IgD-negative memory B cell (primary cell): ENCODE measurements around the gene TNK1. TPM values are rescaled to one million over a fixed set of nuclear protein-coding genes. Genes with fewer than 3 reads are reported as not detected.
A peak's percentile ranks its signal among the peaks of the same experiment; 100 is the strongest.

Source experiments
- H3K27ac Mint-ChIP-seq, 3 donors: one replicate each; pipeline ENCODE4 v1.8.0; 2020 to 2022; ENCODE audit warnings: mild to moderate bottlenecking in 3 of 3, mixed read lengths in 3 of 3, moderate library complexity in 1 of 3
- H3K27me3 Mint-ChIP-seq: one replicate; pipeline ENCODE4 v1.8.0; 2021; ENCODE audit warnings: mixed read lengths
- H3K36me3 Mint-ChIP-seq: one replicate; pipeline ENCODE4 v1.8.0; 2020; ENCODE audit warnings: mild to moderate bottlenecking, mixed read lengths
- H3K4me1 Mint-ChIP-seq, 3 donors: one replicate each; pipeline ENCODE4 v1.8.0; 2020 to 2022; ENCODE audit warnings: mixed read lengths in 3 of 3, mild to moderate bottlenecking in 1 of 3
- H3K4me3 Mint-ChIP-seq, 4 donors: one replicate each; pipeline ENCODE4 v1.8.0; 2020 to 2022; ENCODE audit warnings: mild to moderate bottlenecking in 4 of 4, mixed read lengths in 4 of 4, moderate library complexity in 3 of 4
- H3K9me3 Mint-ChIP-seq, 3 donors: one replicate each; pipeline ENCODE4 v1.8.0; 2020 to 2021; ENCODE audit warnings: mixed read lengths in 3 of 3, mild to moderate bottlenecking in 1 of 3
- polyA plus RNA-seq: library from polyadenylated mRNA; unstranded; fragments of 300-500 nt; fragmentation: Illumina TruSeq; gene quantifications from one replicate; pipeline ENCODE4 v1.2.3, GENCODE V29; 2021

TNK1 gene
- polyA plus RNA-seq, 1 donor from 2014 or later, result 4.4 TPM

GRCh38 chr17:7392696-7393612, 12.1 kb downstream of the TNK1 start:
- Mint-ChIP-seq H3K27ac (peak overlapping the region in 1 of 3 donors; percentile 65), H3K9me3 (no peaks in the 10 kb centered on the region), H3K27me3 (no peaks in the 10 kb centered on the region), H3K4me1 (peaks cover 5 to 12% (median 12%) of the 10 kb centered on the region in 3 donors), H3K4me3 (peak overlapping the region; percentile 92 to 98 (median 94)), H3K36me3 (no peaks in the 10 kb centered on the region)

GRCh38 chr17:7393613-7394451, 12.9 kb downstream of the TNK1 start:
- Mint-ChIP-seq H3K4me3 (peak overlapping the region; percentile 92 to 98 (median 96)), H3K36me3 (no peaks in the 10 kb centered on the region), H3K4me1 (peaks cover 10 to 12% (median 12%) of the 10 kb centered on the region in 3 donors), H3K9me3 (no peaks in the 10 kb centered on the region), H3K27ac (peak overlapping the region; percentile 85 to 94 (median 90)), H3K27me3 (no peaks in the 10 kb centered on the region)

- peaks cover 12% of the 10 kb centered on the region in 3 donors for H3K4me1 Mint-ChIP-seq
- peak within 1 kb of the TSS; percentile 92 to 98 (median 96) for H3K4me3 Mint-ChIP-seq
- no peaks in the 10 kb centered on the region for H3K27me3 Mint-ChIP-seq
- H3K27ac Mint-ChIP-seq, result peak within 1 kb of the TSS; percentile 90 to 94 (median 92)
- no peaks in the 10 kb centered on the region for H3K9me3 Mint-ChIP-seq
- H3K36me3 Mint-ChIP-seq, result no peaks in the 10 kb centered on the region
These were observed 13.7 kb downstream of the TNK1 start, which contains the start of gene PLSCR3 for GRCh38 chr17:7394452-7395191. Gene PLSCR3, minus strand, starts transcription at chr17:7394525. Its CDS starts 415 bp downstream, at chr17:7394110.

DNA sequence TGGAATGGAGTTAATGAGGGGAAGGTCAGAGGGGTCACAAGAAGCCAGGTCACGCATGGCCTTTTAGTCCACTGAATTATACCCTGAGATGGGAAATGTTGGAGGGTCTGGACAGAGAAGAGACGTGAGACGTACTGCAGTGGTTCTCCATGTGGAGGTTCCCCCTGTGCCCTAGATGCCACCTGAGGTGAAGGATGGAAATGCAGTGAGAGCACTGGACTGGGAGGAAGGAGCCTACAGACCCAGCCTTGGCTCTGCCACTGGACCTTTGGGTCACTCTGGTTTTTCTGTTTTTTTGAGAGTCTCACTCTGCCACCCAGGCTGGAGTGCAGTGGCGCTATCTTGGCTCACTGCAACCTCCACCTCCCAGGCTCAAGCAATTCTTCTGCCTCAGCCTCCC, 15.3 kb downstream of the TNK1 start:
- Mint-ChIP-seq H3K4me3 (peak overlapping the region; percentile 32 to 81 (median 63)), H3K27me3 (no peaks in the 10 kb centered on the region), H3K36me3 (no peaks in the 10 kb centered on the region), H3K27ac (peak overlapping the region in 2 of 3 donors; percentile 20 to 74), H3K9me3 (no peaks in the 10 kb centered on the region), H3K4me1 (peaks cover 12% of the 10 kb centered on the region in 3 donors)

DNA sequence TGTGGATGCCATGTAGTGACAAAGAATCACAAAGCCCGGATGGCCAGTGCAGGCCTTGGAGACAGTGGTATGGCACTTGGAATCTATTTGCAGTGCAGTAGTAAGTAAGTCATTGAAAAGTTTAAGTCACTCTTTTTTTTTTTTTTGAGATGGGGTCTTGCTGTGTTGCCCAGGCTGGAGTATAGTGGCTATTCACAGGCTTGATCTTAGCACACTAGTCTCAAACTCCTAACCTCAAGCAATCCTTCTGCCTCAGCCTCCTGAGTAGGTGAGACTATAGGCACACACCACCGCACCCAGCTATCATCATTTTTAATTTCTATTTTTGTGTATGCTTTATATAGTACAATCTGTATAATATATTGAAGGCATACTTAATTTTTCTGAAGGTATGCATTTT, 17.7 kb downstream of the TNK1 start:
- Mint-ChIP-seq H3K27me3 (no peaks in the 10 kb centered on the region), H3K9me3 (no peaks in the 10 kb centered on the region), H3K27ac (no peak overlapping the region), H3K4me3 (peak overlapping the region in 2 of 4 donors; percentile 32 to 55), H3K36me3 (no peaks in the 10 kb centered on the region), H3K4me1 (peaks cover 12 to 18% (median 12%) of the 10 kb centered on the region in 3 donors)

DNA sequence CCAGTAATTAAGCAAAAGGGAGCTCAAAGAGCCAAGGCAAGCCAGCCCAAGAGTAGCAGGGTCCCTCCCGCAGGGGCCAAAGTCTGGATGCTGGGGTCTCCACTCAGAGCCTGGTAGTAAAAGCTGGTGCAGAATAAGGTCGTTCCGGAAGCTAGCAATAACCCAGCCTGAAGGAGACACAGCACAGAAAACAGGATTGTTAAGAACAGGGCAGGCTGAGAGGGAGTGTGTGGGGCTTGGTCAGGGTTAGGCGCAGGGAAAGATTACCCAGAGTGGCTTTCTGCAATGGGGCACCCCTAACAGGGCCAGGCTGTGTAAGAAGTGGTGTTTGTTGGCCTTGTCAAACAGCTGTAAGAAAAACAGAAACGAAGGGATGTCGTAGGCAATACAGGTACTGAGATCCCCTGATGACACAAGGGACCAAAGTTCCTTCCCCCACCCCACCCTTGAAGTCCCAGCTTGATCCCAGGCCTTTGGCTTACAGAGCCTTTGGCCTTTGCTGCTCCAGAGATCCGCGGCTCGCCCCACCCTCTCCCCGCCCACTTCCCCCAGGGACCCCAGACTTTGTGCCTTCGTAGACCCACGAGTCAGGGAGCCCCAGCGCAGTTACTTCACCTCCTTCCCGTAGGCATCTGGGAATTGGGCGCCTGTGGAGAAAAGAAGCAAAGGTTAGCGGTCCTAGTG, 22.3 kb downstream of the TNK1 start:
- Mint-ChIP-seq H3K9me3 (no peaks in the 10 kb centered on the region), H3K4me1 (peaks cover 8 to 19% (median 12%) of the 10 kb centered on the region in 3 donors), H3K4me3 (peak overlapping the region; percentile 95 to 98 (median 97)), H3K27me3 (peaks cover 3% of the 10 kb centered on the region), H3K36me3 (no peaks in the 10 kb centered on the region), H3K27ac (peak overlapping the region in 2 of 3 donors; percentile 22 to 95)

DNA sequence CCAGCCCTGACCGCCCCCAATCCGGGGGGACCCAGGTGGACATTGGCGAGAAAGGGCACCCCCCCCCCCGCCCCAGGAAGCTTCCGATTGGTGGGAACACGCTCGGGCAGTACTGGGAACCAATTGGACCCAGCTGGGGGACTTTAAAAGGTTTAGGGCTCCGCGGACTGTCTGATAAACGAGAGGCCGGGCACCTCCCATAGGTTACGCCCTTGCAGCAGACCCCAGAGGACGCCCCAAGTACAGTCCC, 22.8 kb downstream of the TNK1 start:
- peaks cover 3% of the 10 kb centered on the region for H3K27me3 Mint-ChIP-seq
- peak overlapping the region in 2 of 3 donors; percentile 87 to 95 for H3K27ac Mint-ChIP-seq
- no peaks in the 10 kb centered on the region for H3K9me3 Mint-ChIP-seq
- H3K4me1 Mint-ChIP-seq, result peaks cover 8 to 19% (median 8%) of the 10 kb centered on the region in 3 donors
- H3K4me3 Mint-ChIP-seq, result peak overlapping the region; percentile 95 to 98 (median 97)
- H3K36me3 Mint-ChIP-seq, result no peaks in the 10 kb centered on the region

DNA sequence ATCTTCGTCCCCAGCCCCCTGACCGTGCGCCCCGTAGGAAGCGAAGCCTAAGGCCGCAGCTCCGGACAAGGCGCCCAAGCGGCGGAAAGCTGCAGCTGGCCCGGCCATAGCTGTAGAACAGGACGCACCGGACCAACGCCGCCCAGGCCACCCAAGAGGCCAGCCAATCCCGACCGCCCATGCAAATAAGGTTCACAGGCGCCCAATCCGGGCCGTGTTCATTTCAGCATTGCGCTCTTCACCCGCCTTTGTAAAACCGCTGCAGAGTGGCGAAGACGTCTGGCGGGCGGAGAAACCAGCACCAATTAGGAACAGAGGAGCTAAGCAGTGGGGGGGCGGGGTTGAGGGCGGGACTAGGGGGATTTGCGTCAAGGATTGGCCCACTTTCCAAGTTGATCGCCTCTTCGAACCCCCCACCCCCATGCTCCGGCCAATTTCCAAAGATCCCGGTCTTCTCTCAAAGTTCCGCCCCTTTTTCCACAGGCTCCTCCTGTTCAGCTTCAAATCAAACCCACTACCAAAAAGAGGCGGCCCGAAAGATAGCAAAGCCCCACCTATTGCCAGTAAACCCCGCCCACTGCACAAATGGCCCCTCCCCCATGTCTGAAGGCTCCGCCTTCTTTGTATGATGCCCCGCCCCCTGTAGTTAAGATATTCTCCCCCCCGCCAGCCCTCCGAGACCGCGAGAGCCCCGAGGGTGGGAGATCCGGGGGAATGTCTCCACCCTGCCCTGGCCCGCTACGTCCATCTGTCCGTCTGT, 23.3 kb downstream of the TNK1 start, which contains the start of gene TMEM256:
Gene TMEM256 (minus strand): TSS at position 121 of the 760 bp plus-strand sequence. CDS start 13 bp downstream, at position 108.
- Mint-ChIP-seq H3K4me1 (peaks cover 5 to 19% (median 8%) of the 10 kb centered on the region in 3 donors), H3K9me3 (no peaks in the 10 kb centered on the region), H3K27me3 (peaks cover 5% of the 10 kb centered on the region), H3K27ac (peak within 1 kb of the TSS; percentile 81 to 95 (median 87)), H3K36me3 (no peaks in the 10 kb centered on the region), H3K4me3 (peak within 1 kb of the TSS; percentile 95 to 98 (median 97))

DNA sequence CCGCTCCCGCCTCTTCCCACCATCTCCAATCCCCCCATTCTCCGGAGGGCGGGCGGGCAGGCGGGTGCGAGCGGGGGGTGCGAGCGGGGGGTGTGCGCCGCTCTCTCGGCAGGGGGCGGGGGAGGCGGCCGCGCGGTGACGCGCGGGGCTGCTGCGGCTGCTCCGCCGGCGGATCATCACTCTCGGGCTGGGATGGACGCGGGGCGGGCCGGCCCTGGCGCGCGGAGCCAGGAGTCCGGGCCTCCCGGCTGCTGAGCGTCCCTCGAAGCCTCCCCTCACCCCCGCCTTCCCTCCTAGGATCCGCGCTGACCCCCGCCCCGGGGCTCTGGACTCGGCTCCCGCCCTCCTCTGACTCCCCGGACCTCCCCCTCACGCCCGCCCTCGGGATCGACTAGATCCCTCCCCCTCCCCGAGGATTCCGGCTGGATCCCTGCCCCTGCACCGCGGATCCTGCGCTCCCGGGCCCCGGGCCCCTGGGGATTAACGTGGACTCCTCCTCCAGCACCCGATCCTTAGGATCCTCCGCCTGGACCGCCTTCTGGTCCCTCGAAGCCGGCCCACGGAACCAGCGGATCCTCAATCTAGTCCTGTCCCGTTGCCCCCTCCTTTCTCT, 24.0 kb downstream of the TNK1 start:
- Mint-ChIP-seq H3K9me3 (no peaks in the 10 kb centered on the region), H3K27me3 (peaks cover 6% of the 10 kb centered on the region), H3K4me3 (peak overlapping the region; percentile 95 to 98 (median 97)), H3K4me1 (peaks cover 5 to 19% (median 8%) of the 10 kb centered on the region in 3 donors), H3K27ac (peak overlapping the region; percentile 81 to 95 (median 87)), H3K36me3 (no peaks in the 10 kb centered on the region)

DNA sequence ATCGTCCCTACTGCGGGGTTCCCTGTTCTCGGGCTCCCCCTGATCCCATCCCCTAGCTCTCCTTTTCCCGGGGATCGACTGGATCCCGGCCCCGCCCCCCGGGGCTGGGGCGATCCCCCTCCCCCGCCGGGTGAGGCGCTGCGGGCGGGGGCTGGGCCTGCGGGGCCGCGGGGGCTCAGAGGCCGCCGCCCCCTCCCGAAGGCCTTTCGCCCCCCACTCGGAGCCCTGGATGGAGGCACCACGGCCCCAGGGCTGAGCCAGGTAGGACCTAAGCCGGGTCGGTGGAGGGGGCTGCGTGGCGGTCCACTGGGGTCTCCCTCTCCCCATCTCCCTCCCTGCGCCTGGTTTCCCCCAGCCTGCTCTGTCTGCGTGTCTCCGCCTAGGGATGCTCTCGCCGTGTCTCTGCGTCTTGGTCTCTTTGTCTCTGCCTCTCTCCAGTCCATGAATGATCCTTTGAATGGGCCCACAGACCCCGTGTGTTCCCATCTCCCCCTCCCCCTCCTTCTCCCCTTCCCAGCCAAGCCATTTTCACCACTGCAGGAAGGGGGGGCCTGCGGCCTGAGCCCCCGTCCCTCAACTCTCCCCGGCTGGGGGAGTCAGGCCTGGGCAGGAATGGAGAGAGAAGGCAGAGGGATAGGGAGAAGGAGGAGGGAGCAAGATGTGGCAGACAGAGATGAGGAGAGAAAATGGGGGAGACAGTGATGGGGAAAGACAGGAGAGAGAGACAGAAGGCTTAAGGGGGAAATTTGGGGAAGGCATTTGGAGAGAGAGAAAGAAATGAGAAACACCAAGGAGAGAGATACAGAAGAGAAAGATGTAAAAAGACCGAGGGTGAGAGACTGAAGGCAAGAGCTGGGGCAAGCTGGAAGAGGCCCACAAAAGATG, 24.7 kb downstream of the TNK1 start:
- no peaks in the 10 kb centered on the region for H3K36me3 Mint-ChIP-seq
- H3K27ac Mint-ChIP-seq, result peak overlapping the region in 1 of 3 donors; percentile 77
- H3K4me3 Mint-ChIP-seq, result peak overlapping the region; percentile 76 to 94 (median 85)
- H3K27me3 Mint-ChIP-seq, result peaks cover 6% of the 10 kb centered on the region
- H3K9me3 Mint-ChIP-seq, result no peaks in the 10 kb centered on the region
- peaks cover 5 to 19% (median 8%) of the 10 kb centered on the region in 3 donors for H3K4me1 Mint-ChIP-seq

GRCh38 chr17:7406235-7406825, 25.4 kb downstream of the TNK1 start:
- peaks cover 5 to 19% (median 8%) of the 10 kb centered on the region in 3 donors for H3K4me1 Mint-ChIP-seq
- H3K4me3 Mint-ChIP-seq, result peak overlapping the region in 3 of 4 donors; percentile 63 to 76 (median 70)
- H3K36me3 Mint-ChIP-seq, result no peaks in the 10 kb centered on the region
- H3K9me3 Mint-ChIP-seq, result no peaks in the 10 kb centered on the region
- H3K27ac Mint-ChIP-seq, result peak overlapping the region in 1 of 3 donors; percentile 77
- H3K27me3 Mint-ChIP-seq, result peaks cover 6% of the 10 kb centered on the region

DNA sequence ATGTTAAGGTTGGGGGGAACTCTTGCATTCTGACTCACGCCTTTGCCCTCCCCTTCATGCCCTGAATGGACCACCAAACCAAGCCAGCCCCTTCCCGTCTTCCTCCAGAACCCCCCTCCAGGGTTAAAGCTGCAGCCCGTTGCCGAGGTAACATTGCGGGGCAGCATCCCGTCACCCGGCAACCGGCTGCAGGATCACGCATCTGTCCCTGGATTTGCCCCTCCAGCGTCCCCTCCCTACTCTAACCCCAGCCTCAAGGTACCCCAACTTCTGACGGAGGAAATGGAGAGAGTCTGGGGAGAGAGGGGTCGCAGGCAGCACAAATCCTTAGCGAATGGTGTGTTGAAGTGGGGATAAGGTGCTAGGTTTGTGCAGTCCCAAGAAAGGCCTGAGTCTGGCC, 26.2 kb downstream of the TNK1 start:
- peak overlapping the region in 1 of 4 donors; percentile 27 for H3K4me3 Mint-ChIP-seq
- H3K27me3 Mint-ChIP-seq, result peaks cover 6% of the 10 kb centered on the region
- H3K9me3 Mint-ChIP-seq, result no peaks in the 10 kb centered on the region
- H3K27ac Mint-ChIP-seq, result peak overlapping the region in 1 of 3 donors; percentile 53
- no peaks in the 10 kb centered on the region for H3K36me3 Mint-ChIP-seq
- peaks cover 5 to 16% (median 8%) of the 10 kb centered on the region in 3 donors for H3K4me1 Mint-ChIP-seq
